ENCODE results near the gene ADH1C.
"Not testable (repeated sequence)": the region's sequence is repeated elsewhere in the genome, so short reads cannot be mapped to it uniquely, and the experiment has no call there.

- not testable (repeated sequence) for TF ChIP-seq CTCF, POLR2A (IDR thresholded peaks at IDR 0.05)
These were observed 15.3 kb upstream of the ADH1C start for GRCh38 chr4:99367817-99368216.

Measured in thyroid gland (tissue), 4 donors.